Neural progenitor cell (in vitro differentiated cells): Measurements from ENCODE around the gene CFAP74.

ENCODE experiments used
- EZH2phosphoT487 ChIP-seq: fragments of 200-600 bp; sonication (generic); IDR thresholded peaks from 2 replicates; pipeline ENCODE4 v1.6.1; 2017; ENCODE audit warnings: antibody characterized with exemption
- TF ChIP-seq, protein P1 (sequence below): fragments of 200-600 bp; sonication (generic); IDR thresholded peaks from 2 replicates; pipeline ENCODE4 v1.5.1; 2017; ENCODE audit warnings: antibody characterized with exemption, mild to moderate bottlenecking

DNA sequence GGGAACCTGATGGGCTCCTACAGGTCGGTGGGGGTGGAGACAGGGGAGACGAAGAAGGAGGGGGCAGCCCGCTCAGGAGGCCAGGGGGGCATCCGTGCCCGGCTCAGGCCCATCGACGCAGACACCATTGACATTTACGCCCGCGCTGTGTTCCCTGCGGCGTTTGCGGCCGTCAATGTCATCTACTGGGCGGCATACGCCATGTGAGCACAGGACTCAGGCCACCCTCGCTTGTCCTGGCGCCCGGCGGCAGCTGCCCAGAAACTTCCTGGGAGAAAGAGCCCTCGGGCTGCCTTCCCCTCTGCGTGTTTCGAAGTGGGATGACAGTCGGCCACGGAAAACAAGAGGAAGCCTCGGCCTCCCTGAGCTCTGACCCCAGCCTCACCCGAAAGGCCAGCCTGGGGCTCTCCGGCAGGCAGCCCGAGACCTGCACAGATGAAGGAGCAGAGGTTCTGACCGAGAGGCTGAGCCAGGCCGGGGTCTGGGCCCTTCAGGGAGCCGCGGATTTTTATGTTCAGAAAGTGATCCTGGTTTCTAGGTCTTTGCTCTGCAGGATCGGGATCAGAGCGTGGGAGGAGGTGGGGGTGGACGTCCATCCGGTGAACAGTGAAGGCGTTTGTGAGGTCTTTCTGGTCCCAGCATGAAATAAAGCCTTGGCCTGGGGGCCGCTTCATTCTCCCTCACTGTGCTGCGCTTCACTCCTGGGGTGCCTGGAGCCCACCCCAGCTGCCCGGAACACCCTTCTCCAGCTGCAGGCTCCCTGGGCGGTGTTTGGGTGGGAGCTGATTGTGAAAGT is 26.7 kb upstream of the CFAP74 start:
- TF ChIP-seq, protein P1, sequence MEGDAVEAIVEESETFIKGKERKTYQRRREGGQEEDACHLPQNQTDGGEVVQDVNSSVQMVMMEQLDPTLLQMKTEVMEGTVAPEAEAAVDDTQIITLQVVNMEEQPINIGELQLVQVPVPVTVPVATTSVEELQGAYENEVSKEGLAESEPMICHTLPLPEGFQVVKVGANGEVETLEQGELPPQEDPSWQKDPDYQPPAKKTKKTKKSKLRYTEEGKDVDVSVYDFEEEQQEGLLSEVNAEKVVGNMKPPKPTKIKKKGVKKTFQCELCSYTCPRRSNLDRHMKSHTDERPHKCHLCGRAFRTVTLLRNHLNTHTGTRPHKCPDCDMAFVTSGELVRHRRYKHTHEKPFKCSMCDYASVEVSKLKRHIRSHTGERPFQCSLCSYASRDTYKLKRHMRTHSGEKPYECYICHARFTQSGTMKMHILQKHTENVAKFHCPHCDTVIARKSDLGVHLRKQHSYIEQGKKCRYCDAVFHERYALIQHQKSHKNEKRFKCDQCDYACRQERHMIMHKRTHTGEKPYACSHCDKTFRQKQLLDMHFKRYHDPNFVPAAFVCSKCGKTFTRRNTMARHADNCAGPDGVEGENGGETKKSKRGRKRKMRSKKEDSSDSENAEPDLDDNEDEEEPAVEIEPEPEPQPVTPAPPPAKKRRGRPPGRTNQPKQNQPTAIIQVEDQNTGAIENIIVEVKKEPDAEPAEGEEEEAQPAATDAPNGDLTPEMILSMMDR = no peak
- TF ChIP-seq EZH2phosphoT487 = no peak
